ENCODE results near the gene PRDX5. TPM values are rescaled to one million over a fixed set of nuclear protein-coding genes. Genes with fewer than 3 reads are reported as not detected.

PRDX5 gene
- total and polyA plus RNA-seq, 2 donors (not counting 1 experiment from before 2014, with no cell fraction given): 50.4 to 95.5 TPM

DNA sequence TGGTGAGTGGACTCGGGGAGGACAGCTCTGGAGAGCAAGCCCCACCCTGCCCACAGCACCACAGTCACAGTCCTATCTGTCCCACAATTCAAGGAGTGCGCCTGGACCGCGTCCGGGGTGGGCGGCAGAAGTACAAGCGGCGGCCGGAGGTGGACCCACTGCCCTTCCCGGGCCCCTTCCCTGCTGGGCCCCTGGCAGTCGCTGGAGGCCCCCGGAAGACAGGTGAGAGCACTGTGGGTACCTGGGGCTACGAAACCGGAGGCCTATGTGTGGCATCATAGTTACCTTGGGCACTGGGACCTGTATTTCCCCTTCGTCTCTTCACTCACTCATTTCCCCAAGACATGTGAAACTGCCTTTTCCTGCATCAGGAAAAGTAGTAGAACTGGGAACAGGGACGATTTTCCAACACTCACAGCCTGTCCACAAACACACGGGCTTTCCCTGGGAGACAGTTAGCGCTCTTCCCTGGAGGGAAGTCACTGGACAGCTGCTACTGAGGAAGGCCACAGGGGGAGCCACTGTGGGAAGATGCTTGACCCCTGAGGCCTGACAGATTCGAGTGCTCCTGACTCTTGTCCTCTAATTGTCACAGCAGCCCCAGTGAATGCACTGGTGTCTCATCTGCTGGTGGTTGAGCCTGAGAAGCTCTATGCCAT, 3.6 kb upstream of the PRDX5 start:
- no peak overlapping the region for H3K4me3 Mint-ChIP-seq
- peaks cover 40% of the 10 kb centered on the region for H3K79me2 ChIP-seq (ENCODE audit: control insufficient read depth, insufficient read depth, low read length)
- H3K9me3 ChIP-seq (ENCODE audit: control extremely low read depth in 1 of 3, control insufficient read depth in 2 of 3, insufficient read depth in 1 of 3, low read length in 2 of 3): no peaks in the 10 kb centered on the region
- peak overlapping the region; percentile 24 for H3K27ac Mint-ChIP-seq
- H3K9me3 Mint-ChIP-seq (ENCODE audit: insufficient read depth): no peaks in the 10 kb centered on the region
- peaks cover 21% of the 10 kb centered on the region for H4K20me1 ChIP-seq (ENCODE audit: control insufficient read depth, insufficient read depth, low read length, poor library complexity, severe bottlenecking)
- H3K27me3 Mint-ChIP-seq: no peaks in the 10 kb centered on the region
- H2AFZ ChIP-seq (ENCODE audit: insufficient read depth, low read depth, low read length, poor library complexity, severe bottlenecking): no peak overlapping the region
- no peak overlapping the region for H3K9ac ChIP-seq (ENCODE audit: low read length)
- TF ChIP-seq EZH2 (IDR thresholded peaks at IDR 0.05; ENCODE audit: borderline replicate concordance, insufficient read depth, low read depth, low read length, poor library complexity, severe bottlenecking) (no peak), CTCF (IDR thresholded peaks at IDR 0.05) (no peak)
- no peak overlapping the region for H3K27ac ChIP-seq (ENCODE audit: low read length in 2 of 2)
- DNase-seq (no peak), ATAC-seq (ENCODE audit: low read depth) (no peak)
- no peaks in the 10 kb centered on the region for H3K27me3 ChIP-seq (replicated peaks in 1 of 4; ENCODE audit: control extremely low read depth in 1 of 4, control insufficient read depth in 3 of 4, insufficient read depth in 4 of 4, low read length in 3 of 4)
- peaks cover 6 to 24% of the 10 kb centered on the region in 2 donors for H3K4me1 ChIP-seq (ENCODE audit: control insufficient read depth in 2 of 2, insufficient read depth in 2 of 2, low read length in 2 of 2)
- no peak overlapping the region for H3K4me2 ChIP-seq (replicated peaks; ENCODE audit: low read depth, low read length, poor library complexity, severe bottlenecking)
- ChIA-PET CTCF (interaction anchor here (1.6 to 1.7 kb wide), 2 partner anchors 10 to 46 kb away, joined by 4 to 5 read pairs; no protein-coding TSS in a partner anchor), POLR2A (no interaction called here)
- intact Hi-C loops (cut with micrococcal nuclease): no loop called here
- peaks cover 28% of the 10 kb centered on the region for H3K4me1 Mint-ChIP-seq
- H3K36me3 ChIP-seq (replicated peaks in 1 of 2; ENCODE audit: control extremely low read depth in 1 of 2, control insufficient read depth in 1 of 2, extremely low read depth in 1 of 2, insufficient read depth in 2 of 2, low read length in 1 of 2): peaks cover 0 to 32% of the 10 kb centered on the region in 2 experiments
- no peak overlapping the region for H3K4me3 ChIP-seq (ENCODE audit: control extremely low read depth in 1 of 5, extremely low read depth in 1 of 5, insufficient read depth in 1 of 5, low read depth in 2 of 5, low read length in 4 of 5)
- 95% methylated on average over 18 of the region's 19 CpGs for WGBS (ENCODE audit: insufficient coverage)

All from B cell (primary cell).